AG04450 (cell line): ENCODE results near the gene NFAM1. TPM values are rescaled to one million over a fixed set of nuclear protein-coding genes. Genes with fewer than 3 reads are reported as not detected.
A peak's percentile ranks its signal among the peaks of the same experiment; 100 is the strongest.

Source experiments
- CTCF ChIA-PET: fragments of 300-600, 350-600 bp; formaldehyde crosslinking; extraction: SDS; loops from one replicate; lab custom pipeline; 2022; ENCODE audit warnings: antibody characterized with exemption, inconsistent platforms; lab: Charles Lee
- POLR2A ChIA-PET: fragments of 350-600 bp; formaldehyde crosslinking; extraction: SDS; loops from one replicate; lab custom pipeline; 2021; ENCODE audit warnings: antibody characterized with exemption, inconsistent platforms; lab: Yijun Ruan, JAX
- DNase-seq: peaks from one replicate; pipeline ENCODE4 v3.0.0-alpha.2; 2011; ENCODE audit warnings: low read depth, low spot score
- H3K27ac ChIP-seq: one replicate; pipeline ENCODE4 v1.5.1; 2012; ENCODE audit warnings: low read depth, low read length, control low read depth
- H3K27me3 ChIP-seq: one replicate; pipeline ENCODE4 v1.6.0; 2012; ENCODE audit warnings: low read length; ENCODE audit not compliant: control insufficient read depth, insufficient read depth
- H3K4me3 ChIP-seq: 2 replicates; pipeline ENCODE4 v1.5.1; 2011; ENCODE audit warnings: mild to moderate bottlenecking, low read depth, low read length, control low read depth
- H3K9me3 ChIP-seq: 2 replicates; pipeline ENCODE4 v1.5.1; 2012; ENCODE audit warnings: low read length; ENCODE audit not compliant: control insufficient read depth, insufficient read depth
- polyA plus RNA-seq: library from polyadenylated mRNA; depleted of rRNA; stranded (reverse); fragments of >200 nt; gene quantifications from 2 replicates; pipeline ENCODE4 v1.2.3, GENCODE V29; 2011
- TF ChIP-seq, protein P1 (sequence below): IDR thresholded peaks from 2 replicates; pipeline ENCODE4 v1.5.1; 2011; ENCODE audit warnings: low read depth, low read length, control low read depth, inconsistent platforms

Gene NFAM1
- polyA plus RNA-seq, 1 experiment, result not detected

DNA sequence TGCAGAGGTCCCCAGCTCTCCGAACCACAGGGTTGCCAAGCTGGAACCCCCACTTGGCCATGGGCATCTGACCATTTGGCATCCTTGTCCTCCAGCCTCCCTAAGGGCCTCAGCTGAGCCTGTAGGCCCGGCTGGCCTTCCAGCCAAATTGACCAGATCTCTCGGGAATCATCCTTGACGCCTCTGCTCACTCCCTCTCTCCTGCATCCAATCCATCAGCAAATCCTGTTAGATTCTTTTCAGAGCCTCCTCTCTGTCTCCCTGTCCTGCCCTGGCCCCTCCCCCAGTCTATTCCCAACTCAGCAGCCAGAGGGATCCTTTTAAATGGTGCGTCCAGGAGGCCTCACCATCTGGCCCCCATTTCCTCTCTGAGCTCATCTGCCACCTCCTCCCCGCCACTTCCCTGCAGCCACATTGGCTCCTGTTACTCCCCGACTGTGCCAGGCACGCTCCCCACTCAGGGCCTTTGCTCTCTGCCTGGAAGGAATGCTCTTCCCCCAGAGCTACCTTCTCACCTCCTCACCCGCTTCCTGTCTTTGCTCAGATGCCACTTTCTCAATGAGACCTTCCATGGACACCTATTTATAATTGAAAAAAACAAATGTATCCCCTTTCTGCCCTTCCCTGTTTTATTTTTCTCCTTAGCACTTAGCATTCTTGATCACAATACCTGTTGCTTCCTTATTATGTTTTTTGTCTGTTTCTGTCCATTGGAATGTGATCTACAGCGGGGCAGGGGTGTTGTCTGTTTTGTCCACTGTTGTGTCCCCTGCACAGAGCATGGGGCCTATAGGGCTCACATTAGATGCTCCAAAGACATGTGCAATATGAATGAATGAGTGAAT is 78.1 kb downstream of the NFAM1 start:
- TF ChIP-seq, protein P1, sequence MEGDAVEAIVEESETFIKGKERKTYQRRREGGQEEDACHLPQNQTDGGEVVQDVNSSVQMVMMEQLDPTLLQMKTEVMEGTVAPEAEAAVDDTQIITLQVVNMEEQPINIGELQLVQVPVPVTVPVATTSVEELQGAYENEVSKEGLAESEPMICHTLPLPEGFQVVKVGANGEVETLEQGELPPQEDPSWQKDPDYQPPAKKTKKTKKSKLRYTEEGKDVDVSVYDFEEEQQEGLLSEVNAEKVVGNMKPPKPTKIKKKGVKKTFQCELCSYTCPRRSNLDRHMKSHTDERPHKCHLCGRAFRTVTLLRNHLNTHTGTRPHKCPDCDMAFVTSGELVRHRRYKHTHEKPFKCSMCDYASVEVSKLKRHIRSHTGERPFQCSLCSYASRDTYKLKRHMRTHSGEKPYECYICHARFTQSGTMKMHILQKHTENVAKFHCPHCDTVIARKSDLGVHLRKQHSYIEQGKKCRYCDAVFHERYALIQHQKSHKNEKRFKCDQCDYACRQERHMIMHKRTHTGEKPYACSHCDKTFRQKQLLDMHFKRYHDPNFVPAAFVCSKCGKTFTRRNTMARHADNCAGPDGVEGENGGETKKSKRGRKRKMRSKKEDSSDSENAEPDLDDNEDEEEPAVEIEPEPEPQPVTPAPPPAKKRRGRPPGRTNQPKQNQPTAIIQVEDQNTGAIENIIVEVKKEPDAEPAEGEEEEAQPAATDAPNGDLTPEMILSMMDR, result 0 out of 2 replicates have a peak, but pooled peaks have one; percentile 12
- POLR2A ChIA-PET, result no interaction called here
- CTCF ChIA-PET, result interaction anchor here (0.6 kb wide), 1 partner anchor 155 kb away, joined by 5 read pairs; no protein-coding TSS in a partner anchor
- DNase-seq, result no peak
- Histone ChIP-seq H3K9me3 (no peaks in the 10 kb centered on the region; the same call in 1 of the 2 replicates), H3K27ac (no peak overlapping the region), H3K4me3 (no peak overlapping the region), H3K27me3 (peaks cover 10% of the 10 kb centered on the region)

DNA sequence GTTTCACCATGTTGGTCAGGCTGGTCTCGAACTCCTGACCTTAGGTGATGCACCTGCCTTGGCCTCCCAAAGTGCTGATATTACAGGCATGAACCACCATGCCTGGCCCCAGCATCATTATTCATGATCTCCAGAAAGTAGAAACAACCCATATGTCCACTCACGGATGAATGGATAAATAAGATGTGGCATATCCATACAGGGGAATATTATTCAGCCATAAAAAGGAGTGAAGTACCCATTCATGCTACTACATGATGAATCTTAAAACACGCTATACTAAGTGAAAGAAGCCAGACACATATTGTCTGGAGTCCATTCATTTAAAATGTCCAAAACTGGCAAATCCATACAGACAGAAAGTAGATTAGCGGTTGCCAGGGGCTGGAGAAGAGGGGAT is 81.8 kb downstream of the NFAM1 start:
- ChIA-PET POLR2A (no interaction called here), CTCF (no interaction called here)

DNA sequence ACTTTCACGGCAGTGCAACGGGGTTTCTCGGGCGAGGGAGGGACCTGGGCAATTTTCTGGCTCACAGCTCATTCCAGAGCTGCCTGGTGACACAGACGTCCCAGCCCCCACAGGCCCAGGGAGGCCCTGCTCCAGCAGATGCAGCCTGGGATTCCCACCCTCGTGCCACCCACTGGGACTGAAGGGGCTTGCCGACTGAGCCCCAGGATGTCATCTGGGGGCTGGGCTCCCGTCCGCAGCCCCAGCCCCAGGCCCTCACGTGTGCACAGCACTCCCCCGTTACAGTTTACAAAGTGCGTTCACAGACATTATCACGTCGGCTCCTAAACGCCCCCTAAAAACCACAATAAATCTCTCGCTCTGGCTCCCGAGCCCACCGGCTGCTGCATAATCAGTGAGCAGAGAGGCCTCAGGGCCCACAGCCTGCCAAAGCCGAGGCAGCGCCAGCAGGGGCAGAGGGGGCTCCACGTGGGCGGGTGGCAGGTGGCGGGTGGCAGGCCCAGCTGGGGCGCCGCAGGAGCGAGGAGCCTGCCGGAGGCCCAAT is 84.8 kb downstream of the NFAM1 start:
- DNase-seq, result no peak
- POLR2A ChIA-PET, result no interaction called here
- peaks cover 5% of the 10 kb centered on the region for H3K27me3 ChIP-seq
- CTCF ChIA-PET, result no interaction called here
- TF ChIP-seq, protein P1, result no peak
- no peak overlapping the region for H3K4me3 ChIP-seq
- no peak overlapping the region for H3K27ac ChIP-seq
- no peaks in the 10 kb centered on the region; the same call in 1 of the 2 replicates for H3K9me3 ChIP-seq

More for the DNA sequence above, 81.8 kb downstream of the NFAM1 start:
- Histone ChIP-seq H3K4me3 (no peak overlapping the region), H3K27ac (no peak overlapping the region), H3K9me3 (no peaks in the 10 kb centered on the region; the same call in 1 of the 2 replicates), H3K27me3 (no peaks in the 10 kb centered on the region)
- no peak for DNase-seq
- TF ChIP-seq, protein P1, result no peak

DNA sequence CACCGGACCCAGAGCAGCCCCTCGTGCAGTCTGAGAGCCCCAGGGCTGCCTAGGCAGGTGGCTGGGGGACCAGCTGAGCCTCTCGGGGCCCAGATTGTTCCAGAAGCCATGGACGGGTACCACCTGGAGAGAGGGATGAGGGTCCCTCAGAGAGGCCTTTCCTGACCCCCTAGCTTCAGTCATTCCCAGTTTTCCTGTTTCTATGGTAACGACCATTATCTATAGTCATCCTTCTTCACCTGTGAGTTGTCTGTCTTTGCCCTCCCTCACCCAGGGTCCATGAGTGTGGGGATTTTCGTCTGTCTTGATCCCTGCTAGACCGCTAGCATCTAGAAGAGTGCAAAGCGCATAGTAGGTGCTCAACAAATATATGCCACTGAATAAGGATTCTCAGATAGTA is 85.5 kb downstream of the NFAM1 start:
- no peak for DNase-seq
- POLR2A ChIA-PET, result interaction anchor here (1.2 kb wide), 1 partner anchor 22 kb away, joined by 3 read pairs; no protein-coding TSS in a partner anchor
- H3K27ac ChIP-seq, result no peak overlapping the region
- H3K27me3 ChIP-seq, result peaks cover 5% of the 10 kb centered on the region
- TF ChIP-seq, protein P1, result no peak
- no peak overlapping the region for H3K4me3 ChIP-seq
- CTCF ChIA-PET, result no interaction called here
- H3K9me3 ChIP-seq, result no peaks in the 10 kb centered on the region; the same call in 1 of the 2 replicates

DNA sequence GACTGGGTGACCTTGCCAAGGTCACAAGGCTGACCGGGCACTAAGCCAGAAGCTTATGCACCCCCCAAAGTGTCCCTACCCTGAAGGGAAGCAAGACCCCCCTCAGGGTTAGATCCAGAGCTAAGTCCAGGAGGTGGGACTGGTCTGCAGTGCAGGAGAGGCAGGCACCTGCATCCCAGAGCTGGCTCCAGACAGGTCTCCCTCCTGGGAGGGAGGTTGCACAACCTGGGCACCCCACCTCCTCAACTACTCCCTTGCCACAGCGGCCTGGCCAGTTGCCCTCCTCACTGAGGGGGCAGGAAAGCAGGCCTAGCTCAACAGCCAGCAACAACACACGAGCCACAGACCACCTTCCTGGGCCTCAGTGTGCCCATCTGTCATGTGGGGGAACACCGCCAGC is 86.7 kb downstream of the NFAM1 start:
- POLR2A ChIA-PET, result interaction anchor here (0.6 kb wide), 1 partner anchor 350 kb away, joined by 6 read pairs; no protein-coding TSS in a partner anchor

More for the DNA sequence above, 86.7 kb downstream of the NFAM1 start:
- CTCF ChIA-PET, result no interaction called here
- no peak overlapping the region for H3K4me3 ChIP-seq
- peaks cover 5% of the 10 kb centered on the region for H3K27me3 ChIP-seq
- H3K27ac ChIP-seq, result no peak overlapping the region
- TF ChIP-seq, protein P1, result no peak
- no peak for DNase-seq
- H3K9me3 ChIP-seq, result no peaks in the 10 kb centered on the region; the same call in 1 of the 2 replicates
